Neural cell (in vitro differentiated cells): ENCODE data around the gene AKAP6. TPM values are rescaled to one million over a fixed set of nuclear protein-coding genes. Genes with fewer than 3 reads are reported as not detected.

Experiments used
- H2AFZ ChIP-seq: fragments of 200-600, 300-800 bp; sonication (generic), shearing (Covaris generic); 2 replicates; pipeline ENCODE4 v1.6.0; 2014; ENCODE audit warnings: low read depth, mild to moderate bottlenecking, antibody characterized with exemption, low read length, moderate library complexity
- H3F3A ChIP-seq: fragments of 200-600 bp; shearing (Covaris generic); 2 replicates; pipeline ENCODE4 v1.6.1; 2016; ENCODE audit warnings: mild to moderate bottlenecking, moderate library complexity, mixed read lengths, antibody characterized with exemption, low read length; ENCODE audit not compliant: insufficient read depth, poor library complexity, severe bottlenecking
- H3K27ac ChIP-seq: fragments of 200-600, 300-800 bp; sonication (generic), shearing (Covaris generic); 2 replicates; pipeline ENCODE4 v1.5.1; 2014; ENCODE audit warnings: mild to moderate bottlenecking, low read length, moderate library complexity
- H3K27me3 ChIP-seq: fragments of 300-800, 200-600 bp; sonication (generic), shearing (Covaris generic); 2 replicates; pipeline ENCODE4 v1.6.0; 2014; ENCODE audit warnings: mild to moderate bottlenecking, low read depth, low read length, moderate library complexity; ENCODE audit not compliant: insufficient read depth
- H3K36me3 ChIP-seq: fragments of 300-800, 200-600 bp; sonication (generic), shearing (Covaris generic); 2 replicates; pipeline ENCODE4 v1.5.1; 2014; ENCODE audit warnings: mild to moderate bottlenecking, antibody characterized with exemption, low read length, moderate library complexity; ENCODE audit not compliant: insufficient read depth
- H3K4me2 ChIP-seq: fragments of 300-800, 200-600 bp; sonication (generic), shearing (Covaris generic); 2 replicates; pipeline ENCODE4 v1.6.0; 2014; ENCODE audit warnings: mild to moderate bottlenecking, low read length
- H3K4me3 ChIP-seq: fragments of 300-800, 200-600 bp; sonication (generic), shearing (Covaris generic); 2 replicates; pipeline ENCODE4 v1.5.1; 2014; ENCODE audit warnings: mild to moderate bottlenecking, low read length, moderate library complexity
- H3K79me2 ChIP-seq: fragments of 200-600 bp; shearing (Covaris generic); replicated peaks from 2 replicates; pipeline ENCODE4 v1.6.0; 2014; ENCODE audit warnings: mild to moderate bottlenecking, low read length, moderate library complexity; ENCODE audit not compliant: insufficient read depth
- H3K9ac ChIP-seq: fragments of 300-800, 200-600 bp; sonication (generic), shearing (Covaris generic); 2 replicates; pipeline ENCODE4 v1.6.1; 2016; ENCODE audit warnings: mild to moderate bottlenecking, low read length, mixed read lengths
- H3K9me2 ChIP-seq: fragments of 200-600 bp; shearing (Covaris generic); 2 replicates; pipeline ENCODE4 v1.6.1; 2016; ENCODE audit warnings: mild to moderate bottlenecking, low read length, mixed read lengths; ENCODE audit not compliant: insufficient read depth
- H3K9me3 ChIP-seq: fragments of 200-600, 300-800 bp; sonication (generic), shearing (Covaris generic); 2 replicates; pipeline ENCODE4 v1.6.1; 2016; ENCODE audit warnings: mild to moderate bottlenecking, mixed run types, low read length, moderate library complexity, mixed read lengths
- H4K20me1 ChIP-seq: fragments of 200-600 bp; shearing (Covaris generic); 2 replicates; pipeline ENCODE4 v1.6.1; 2016; ENCODE audit warnings: mild to moderate bottlenecking, mixed run types; ENCODE audit not compliant: insufficient read depth
- EP300 ChIP-seq: fragments of 450-650 bp; conservative IDR thresholded peaks from 2 replicates; pipeline ENCODE4 v1.6.1; 2014; ENCODE audit warnings: antibody characterized with exemption, mild to moderate bottlenecking, moderate library complexity; ENCODE audit not compliant: poor library complexity, severe bottlenecking
- EZH2 ChIP-seq: fragments of 200-600, 300-800 bp; shearing (Covaris generic), sonication (generic); IDR thresholded peaks from 2 replicates; pipeline ENCODE4 v1.6.1; 2014; ENCODE audit warnings: antibody characterized with exemption, low read length, borderline replicate concordance, mild to moderate bottlenecking; ENCODE audit not compliant: insufficient read depth, poor library complexity, severe bottlenecking
- MXI1 ChIP-seq: fragments of 450-650 bp; conservative IDR thresholded peaks from 2 replicates; pipeline ENCODE4 v1.6.1; 2014; ENCODE audit warnings: antibody characterized with exemption, mild to moderate bottlenecking; ENCODE audit not compliant: poor library complexity, severe bottlenecking
- POLR2AphosphoS5 ChIP-seq: IDR thresholded peaks from 2 replicates; pipeline ENCODE4 v1.6.1; 2012
- RAD21 ChIP-seq: fragments of 450-650 bp; conservative IDR thresholded peaks from 2 replicates; pipeline ENCODE4 v1.6.1; 2014; ENCODE audit warnings: antibody characterized with exemption, mild to moderate bottlenecking, moderate library complexity
- SMC3 ChIP-seq: fragments of 450-650 bp; conservative IDR thresholded peaks from 2 replicates; pipeline ENCODE4 v1.6.1; 2014; ENCODE audit warnings: antibody characterized with exemption, mild to moderate bottlenecking, moderate library complexity; ENCODE audit not compliant: poor library complexity
- TAF1 ChIP-seq: IDR thresholded peaks from 2 replicates; pipeline ENCODE4 v1.6.1; 2012; ENCODE audit warnings: low read depth
- polyA plus RNA-seq: library from polyadenylated mRNA; depleted of rRNA; stranded (reverse); fragments of >200 nt; gene quantifications from 2 replicates; pipeline ENCODE4 v1.2.3, GENCODE V29; 2014
- TF ChIP-seq, protein P1 (sequence below): IDR thresholded peaks from 2 replicates; pipeline ENCODE4 v1.6.1; 2012; ENCODE audit warnings: borderline replicate concordance
- TF ChIP-seq, protein P2 (sequence below): fragments of 450-650 bp; IDR thresholded peaks from 2 replicates; pipeline ENCODE4 v1.5.1; 2014; ENCODE audit warnings: antibody characterized with exemption, mild to moderate bottlenecking, moderate library complexity; ENCODE audit not compliant: poor library complexity, severe bottlenecking

AKAP6 gene
- polyA plus RNA-seq, 1 donor from 2014 or later, result 15.8 TPM

DNA sequence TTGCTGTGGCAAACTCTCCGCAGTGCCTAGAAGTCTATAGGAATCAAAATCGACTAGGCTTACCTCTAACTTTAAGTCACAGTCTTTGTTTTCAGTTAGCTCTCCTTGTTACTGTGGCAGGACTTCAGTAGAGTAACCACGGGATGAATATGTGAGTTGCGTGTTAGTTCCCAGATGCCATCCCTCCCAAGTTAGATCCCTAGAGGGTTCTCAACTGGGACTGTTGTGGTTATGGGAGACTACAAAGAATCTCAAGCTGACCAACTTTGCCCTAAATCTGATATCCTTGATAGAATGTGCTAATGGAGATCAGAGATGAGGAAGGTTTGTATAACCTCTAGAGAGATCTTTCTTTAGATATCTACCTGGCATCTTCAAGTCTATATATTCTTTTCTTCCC is 208.1 kb downstream of the AKAP6 start:
- no peaks in the 10 kb centered on the region for H4K20me1 ChIP-seq
- no peak overlapping the region for H3K4me2 ChIP-seq
- no peak overlapping the region for H3K4me3 ChIP-seq
- no peak overlapping the region for H3K27ac ChIP-seq
- H3F3A ChIP-seq, result no peaks in the 10 kb centered on the region
- H3K36me3 ChIP-seq, result no peaks in the 10 kb centered on the region
- H3K9me3 ChIP-seq, result no peaks in the 10 kb centered on the region
- no peaks in the 10 kb centered on the region for H3K9me2 ChIP-seq
- H3K79me2 ChIP-seq, result peaks cover 6% of the 10 kb centered on the region
- TF ChIP-seq, protein P1, sequence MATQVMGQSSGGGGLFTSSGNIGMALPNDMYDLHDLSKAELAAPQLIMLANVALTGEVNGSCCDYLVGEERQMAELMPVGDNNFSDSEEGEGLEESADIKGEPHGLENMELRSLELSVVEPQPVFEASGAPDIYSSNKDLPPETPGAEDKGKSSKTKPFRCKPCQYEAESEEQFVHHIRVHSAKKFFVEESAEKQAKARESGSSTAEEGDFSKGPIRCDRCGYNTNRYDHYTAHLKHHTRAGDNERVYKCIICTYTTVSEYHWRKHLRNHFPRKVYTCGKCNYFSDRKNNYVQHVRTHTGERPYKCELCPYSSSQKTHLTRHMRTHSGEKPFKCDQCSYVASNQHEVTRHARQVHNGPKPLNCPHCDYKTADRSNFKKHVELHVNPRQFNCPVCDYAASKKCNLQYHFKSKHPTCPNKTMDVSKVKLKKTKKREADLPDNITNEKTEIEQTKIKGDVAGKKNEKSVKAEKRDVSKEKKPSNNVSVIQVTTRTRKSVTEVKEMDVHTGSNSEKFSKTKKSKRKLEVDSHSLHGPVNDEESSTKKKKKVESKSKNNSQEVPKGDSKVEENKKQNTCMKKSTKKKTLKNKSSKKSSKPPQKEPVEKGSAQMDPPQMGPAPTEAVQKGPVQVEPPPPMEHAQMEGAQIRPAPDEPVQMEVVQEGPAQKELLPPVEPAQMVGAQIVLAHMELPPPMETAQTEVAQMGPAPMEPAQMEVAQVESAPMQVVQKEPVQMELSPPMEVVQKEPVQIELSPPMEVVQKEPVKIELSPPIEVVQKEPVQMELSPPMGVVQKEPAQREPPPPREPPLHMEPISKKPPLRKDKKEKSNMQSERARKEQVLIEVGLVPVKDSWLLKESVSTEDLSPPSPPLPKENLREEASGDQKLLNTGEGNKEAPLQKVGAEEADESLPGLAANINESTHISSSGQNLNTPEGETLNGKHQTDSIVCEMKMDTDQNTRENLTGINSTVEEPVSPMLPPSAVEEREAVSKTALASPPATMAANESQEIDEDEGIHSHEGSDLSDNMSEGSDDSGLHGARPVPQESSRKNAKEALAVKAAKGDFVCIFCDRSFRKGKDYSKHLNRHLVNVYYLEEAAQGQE, result no peak
- TF ChIP-seq, protein P2, sequence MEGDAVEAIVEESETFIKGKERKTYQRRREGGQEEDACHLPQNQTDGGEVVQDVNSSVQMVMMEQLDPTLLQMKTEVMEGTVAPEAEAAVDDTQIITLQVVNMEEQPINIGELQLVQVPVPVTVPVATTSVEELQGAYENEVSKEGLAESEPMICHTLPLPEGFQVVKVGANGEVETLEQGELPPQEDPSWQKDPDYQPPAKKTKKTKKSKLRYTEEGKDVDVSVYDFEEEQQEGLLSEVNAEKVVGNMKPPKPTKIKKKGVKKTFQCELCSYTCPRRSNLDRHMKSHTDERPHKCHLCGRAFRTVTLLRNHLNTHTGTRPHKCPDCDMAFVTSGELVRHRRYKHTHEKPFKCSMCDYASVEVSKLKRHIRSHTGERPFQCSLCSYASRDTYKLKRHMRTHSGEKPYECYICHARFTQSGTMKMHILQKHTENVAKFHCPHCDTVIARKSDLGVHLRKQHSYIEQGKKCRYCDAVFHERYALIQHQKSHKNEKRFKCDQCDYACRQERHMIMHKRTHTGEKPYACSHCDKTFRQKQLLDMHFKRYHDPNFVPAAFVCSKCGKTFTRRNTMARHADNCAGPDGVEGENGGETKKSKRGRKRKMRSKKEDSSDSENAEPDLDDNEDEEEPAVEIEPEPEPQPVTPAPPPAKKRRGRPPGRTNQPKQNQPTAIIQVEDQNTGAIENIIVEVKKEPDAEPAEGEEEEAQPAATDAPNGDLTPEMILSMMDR, result no peak
- TF ChIP-seq EZH2, result no peak
- no peak for TF ChIP-seq EP300
- no peak for TF ChIP-seq TAF1
- TF ChIP-seq MXI1, result no peak
- no peak for TF ChIP-seq SMC3
- no peak for TF ChIP-seq RAD21
- TF ChIP-seq POLR2AphosphoS5, result no peak
- no peak overlapping the region for H3K9ac ChIP-seq
- no peak overlapping the region for H2AFZ ChIP-seq
- H3K27me3 ChIP-seq, result no peaks in the 10 kb centered on the region

DNA sequence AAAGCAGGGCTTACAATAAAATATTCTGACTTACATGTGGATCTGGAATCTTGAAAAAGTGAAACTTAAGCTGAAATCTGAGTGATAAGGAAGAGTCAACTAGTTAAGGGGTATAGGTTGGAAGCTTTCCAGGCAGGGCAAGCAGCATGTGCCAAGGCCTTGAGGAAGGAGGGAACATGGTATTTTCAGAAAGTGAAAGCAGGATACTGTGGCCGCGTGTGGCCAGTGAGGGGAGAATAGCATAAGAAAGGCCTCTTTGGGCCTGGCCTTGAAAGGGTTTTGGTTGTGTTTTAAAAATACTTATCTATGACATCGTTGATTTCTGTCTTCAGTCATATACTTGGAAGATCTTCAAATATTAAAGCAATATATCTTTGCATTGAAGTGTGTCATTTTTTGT is 213.4 kb downstream of the AKAP6 start:
- peaks cover 7% of the 10 kb centered on the region for H3K36me3 ChIP-seq

More for the DNA sequence above, 213.4 kb downstream of the AKAP6 start:
- Histone ChIP-seq H3K9me2 (no peaks in the 10 kb centered on the region), H3K4me2 (no peak overlapping the region), H3K9me3 (no peaks in the 10 kb centered on the region), H4K20me1 (no peaks in the 10 kb centered on the region), H3K27ac (no peak overlapping the region), H3K79me2 (no peaks in the 10 kb centered on the region), H3K9ac (no peak overlapping the region), H2AFZ (no peak overlapping the region), H3K4me3 (no peak overlapping the region), H3K27me3 (no peaks in the 10 kb centered on the region), H3F3A (no peaks in the 10 kb centered on the region)
- TF ChIP-seq, protein P2, result no peak
- no peak for TF ChIP-seq EZH2
- no peak for TF ChIP-seq RAD21
- no peak for TF ChIP-seq POLR2AphosphoS5
- TF ChIP-seq SMC3, result no peak
- TF ChIP-seq, protein P1, result no peak
- no peak for TF ChIP-seq MXI1
- TF ChIP-seq EP300, result no peak
- TF ChIP-seq TAF1, result no peak
